OCI-LY1 (cell line): ENCODE results near the gene TSKU.

Source experiments
- H2AFZ ChIP-seq: fragments of 200-600 bp; sonication (generic), shearing (Covaris generic); 2 replicates; pipeline ENCODE4 v1.6.0; 2014; ENCODE audit warnings: antibody characterized with exemption, mild to moderate bottlenecking, low read length
- H3F3A ChIP-seq: fragments of 200-600 bp; sonication (generic), shearing (Covaris generic); 2 replicates; pipeline ENCODE4 v1.6.0; 2014; ENCODE audit warnings: mild to moderate bottlenecking, antibody characterized with exemption, low read length, moderate library complexity; ENCODE audit not compliant: insufficient read depth
- H3K27ac ChIP-seq: fragments of 200-600 bp; sonication (generic); 2 replicates; pipeline ENCODE4 v1.5.1; 2014; ENCODE audit warnings: low read length, mixed run types, mild to moderate bottlenecking, low read depth; ENCODE audit not compliant: poor library complexity, severe bottlenecking
- H3K27me3 ChIP-seq: fragments of 200-600 bp; sonication (generic); 2 replicates; pipeline ENCODE4 v1.6.0; 2014; ENCODE audit warnings: antibody characterized with exemption, mild to moderate bottlenecking, low read length, moderate library complexity; ENCODE audit not compliant: insufficient read depth
- H3K36me3 ChIP-seq: fragments of 200-600 bp; sonication (generic); 2 replicates; pipeline ENCODE4 v1.6.1; 2014; ENCODE audit warnings: mild to moderate bottlenecking, antibody characterized with exemption, low read length, moderate library complexity, mixed read lengths; ENCODE audit not compliant: insufficient read depth
- H3K4me1 ChIP-seq: fragments of 200-600 bp; sonication (generic); 2 replicates; pipeline ENCODE4 v1.5.1; 2014; ENCODE audit warnings: mild to moderate bottlenecking, low read length, moderate library complexity; ENCODE audit not compliant: insufficient read depth, severe bottlenecking
- H3K4me2 ChIP-seq: fragments of 200-600 bp; sonication (generic), shearing (Covaris generic); 2 replicates; pipeline ENCODE4 v1.6.1; 2014; ENCODE audit warnings: low read length
- H3K4me3 ChIP-seq: fragments of 200-600 bp; sonication (generic); 2 replicates; pipeline ENCODE4 v1.5.1; 2014; ENCODE audit warnings: low read length, low read depth, mild to moderate bottlenecking, mixed read lengths; ENCODE audit not compliant: poor library complexity, severe bottlenecking
- H3K79me2 ChIP-seq: fragments of 200-600 bp; shearing (Covaris generic); 2 replicates; pipeline ENCODE4 v1.6.1; 2016; ENCODE audit warnings: mixed run types, low read length, mixed read lengths; ENCODE audit not compliant: insufficient read depth
- H3K9ac ChIP-seq: fragments of 200-600 bp; sonication (generic), shearing (Covaris generic); 2 replicates; pipeline ENCODE4 v1.6.1; 2014; ENCODE audit warnings: mild to moderate bottlenecking, low read length, mixed read lengths
- H3K9me2 ChIP-seq: fragments of 200-600 bp; sonication (generic), shearing (Covaris generic); 2 replicates; pipeline ENCODE4 v1.6.1; 2014; ENCODE audit warnings: low read depth, mild to moderate bottlenecking, low read length, mixed read lengths
- H3K9me3 ChIP-seq: fragments of 200-600 bp; shearing (Covaris generic); 2 replicates; pipeline ENCODE4 v1.6.1; 2014; ENCODE audit warnings: low read length, mixed read lengths
- H4K20me1 ChIP-seq: fragments of 200-600 bp; sonication (generic), shearing (Covaris generic); 2 replicates; pipeline ENCODE4 v1.6.0; 2016; ENCODE audit warnings: mild to moderate bottlenecking, low read length; ENCODE audit not compliant: insufficient read depth
- EZH2 ChIP-seq: fragments of 200-600 bp; sonication (generic), shearing (Covaris generic); IDR thresholded peaks from 2 replicates; pipeline ENCODE4 v1.8.0; 2017; ENCODE audit warnings: borderline replicate concordance, mixed run types, mild to moderate bottlenecking, antibody characterized with exemption, low read length, moderate library complexity, mixed read lengths
- TF ChIP-seq, protein P1 (sequence below): fragments of 200-600 bp; sonication (generic), shearing (Covaris generic); IDR thresholded peaks from 2 replicates; pipeline ENCODE4 v1.5.1; 2017; ENCODE audit warnings: mild to moderate bottlenecking, antibody characterized with exemption, low read length, moderate library complexity, mixed read lengths

The TSKU gene

DNA sequence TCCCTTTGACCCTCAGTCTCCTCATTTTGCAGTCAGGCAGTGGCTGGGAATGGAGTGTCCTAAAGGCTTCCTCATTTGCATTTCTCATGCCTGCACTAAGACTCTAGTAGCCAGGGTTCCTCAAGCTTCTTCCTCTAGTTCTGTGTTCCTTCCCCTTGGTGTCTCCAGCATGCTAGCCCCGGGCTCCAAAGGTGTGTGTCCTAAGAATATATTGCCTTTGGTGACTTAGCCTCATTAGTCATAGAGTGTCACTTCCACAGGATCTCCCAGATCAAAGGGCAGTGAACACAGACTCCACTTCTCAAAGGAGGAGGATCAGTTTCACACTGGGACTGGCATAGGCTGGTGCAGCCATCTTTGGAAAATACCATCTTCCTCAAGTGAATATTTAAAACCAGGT is 56.2 kb downstream of the TSKU start:
- H3F3A ChIP-seq: no peaks in the 10 kb centered on the region
- no peaks in the 10 kb centered on the region for H3K9me3 ChIP-seq
- no peaks in the 10 kb centered on the region for H3K4me1 ChIP-seq
- H3K4me2 ChIP-seq: no peak overlapping the region
- H3K36me3 ChIP-seq: no peaks in the 10 kb centered on the region
- no peak for TF ChIP-seq EZH2
- TF ChIP-seq, protein P1, sequence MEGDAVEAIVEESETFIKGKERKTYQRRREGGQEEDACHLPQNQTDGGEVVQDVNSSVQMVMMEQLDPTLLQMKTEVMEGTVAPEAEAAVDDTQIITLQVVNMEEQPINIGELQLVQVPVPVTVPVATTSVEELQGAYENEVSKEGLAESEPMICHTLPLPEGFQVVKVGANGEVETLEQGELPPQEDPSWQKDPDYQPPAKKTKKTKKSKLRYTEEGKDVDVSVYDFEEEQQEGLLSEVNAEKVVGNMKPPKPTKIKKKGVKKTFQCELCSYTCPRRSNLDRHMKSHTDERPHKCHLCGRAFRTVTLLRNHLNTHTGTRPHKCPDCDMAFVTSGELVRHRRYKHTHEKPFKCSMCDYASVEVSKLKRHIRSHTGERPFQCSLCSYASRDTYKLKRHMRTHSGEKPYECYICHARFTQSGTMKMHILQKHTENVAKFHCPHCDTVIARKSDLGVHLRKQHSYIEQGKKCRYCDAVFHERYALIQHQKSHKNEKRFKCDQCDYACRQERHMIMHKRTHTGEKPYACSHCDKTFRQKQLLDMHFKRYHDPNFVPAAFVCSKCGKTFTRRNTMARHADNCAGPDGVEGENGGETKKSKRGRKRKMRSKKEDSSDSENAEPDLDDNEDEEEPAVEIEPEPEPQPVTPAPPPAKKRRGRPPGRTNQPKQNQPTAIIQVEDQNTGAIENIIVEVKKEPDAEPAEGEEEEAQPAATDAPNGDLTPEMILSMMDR: no peak
- H3K4me3 ChIP-seq: no peak overlapping the region
- H3K27ac ChIP-seq: no peak overlapping the region
- no peaks in the 10 kb centered on the region for H3K9me2 ChIP-seq
- no peaks in the 10 kb centered on the region for H3K27me3 ChIP-seq
- H2AFZ ChIP-seq: no peak overlapping the region
- no peaks in the 10 kb centered on the region for H3K79me2 ChIP-seq
- H3K9ac ChIP-seq: no peak overlapping the region
- H4K20me1 ChIP-seq: no peaks in the 10 kb centered on the region

GRCh38 chr11:76841923-76842452 is 58.8 kb downstream of the TSKU start:
- H3K4me2 ChIP-seq: no peak overlapping the region
- TF ChIP-seq, protein P1: no peak
- no peak for TF ChIP-seq EZH2
- no peaks in the 10 kb centered on the region for H3K9me3 ChIP-seq
- no peaks in the 10 kb centered on the region for H3K36me3 ChIP-seq
- no peak overlapping the region for H3K9ac ChIP-seq
- H3K4me3 ChIP-seq: no peak overlapping the region
- no peaks in the 10 kb centered on the region for H3K4me1 ChIP-seq
- no peaks in the 10 kb centered on the region for H4K20me1 ChIP-seq
- H3K27me3 ChIP-seq: no peaks in the 10 kb centered on the region
- no peaks in the 10 kb centered on the region for H3K79me2 ChIP-seq
- H3K9me2 ChIP-seq: no peaks in the 10 kb centered on the region
- no peak overlapping the region for H2AFZ ChIP-seq
- H3K27ac ChIP-seq: no peak overlapping the region
- no peaks in the 10 kb centered on the region for H3F3A ChIP-seq

GRCh38 chr11:76843907-76844306 is 60.8 kb downstream of the TSKU start:
- Histone ChIP-seq H3K4me1 (no peaks in the 10 kb centered on the region), H3K9me2 (no peaks in the 10 kb centered on the region), H2AFZ (no peak overlapping the region), H3K27me3 (no peaks in the 10 kb centered on the region), H3K27ac (no peak overlapping the region), H4K20me1 (no peaks in the 10 kb centered on the region), H3K79me2 (no peaks in the 10 kb centered on the region), H3K4me2 (no peak overlapping the region), H3K9me3 (no peaks in the 10 kb centered on the region), H3F3A (no peaks in the 10 kb centered on the region), H3K4me3 (no peak overlapping the region), H3K9ac (no peak overlapping the region), H3K36me3 (no peaks in the 10 kb centered on the region)
- TF ChIP-seq, protein P1: no peak
- no peak for TF ChIP-seq EZH2
